Pancreas (tissue), 10 donors: Measurements from ENCODE around the gene DYRK1A. TPM values are rescaled to one million over a fixed set of nuclear protein-coding genes. Genes with fewer than 3 reads are reported as not detected.

Source experiments
- ATAC-seq, 4 donors: fragments of 200-7000 bp; cut with Tn5 transposase; one replicate each; pipeline versions ENCODE4 v1.8.0 to v1.9.1; 2020; ENCODE audit warnings: mild to moderate bottlenecking in 4 of 4, moderate library complexity in 4 of 4
- DNase-seq, 6 donors: peaks; one replicate each; pipeline ENCODE4 v3.0.0-alpha.2; 2020
- FAIRE-seq: peaks from 2 replicates; lab custom pipeline; 2012; peaks lifted over from hg19 to GRCh38; lab: Jason Lieb, UNC
- H3K27ac ChIP-seq, 4 donors: fragments of 200-600 bp; sonication (generic); 1 replicate in 3 of 4; 2 replicates in 1 of 4; pipeline versions ENCODE4 v1.5.0 to v1.8.0; 2020
- H3K27me3 ChIP-seq, 4 donors: fragments of 200-600 bp; one replicate each; pipeline ENCODE4 v1.8.0; 2021
- H3K36me3 ChIP-seq, 3 donors: fragments of 200-600 bp; sonication (generic) in 1 of 3; one replicate each; pipeline versions ENCODE4 v1.5.0 to v1.8.0; 2020 to 2021
- H3K4me1 ChIP-seq, 3 donors: fragments of 200-600 bp; one replicate each; pipeline ENCODE4 v1.8.0; 2021
- H3K4me3 ChIP-seq, 4 donors: fragments of 200-600 bp; sonication (generic) in 2 of 4; one replicate each; pipeline versions ENCODE4 v1.5.0 to v1.8.0; 2020 to 2021
- H3K9me3 ChIP-seq, 4 donors: fragments of 200-600 bp; one replicate each; pipeline ENCODE4 v1.8.0; 2021
- CTCF ChIP-seq, 4 donors: fragments of 200-600 bp; sonication (generic) in 3 of 4; IDR thresholded peaks; one replicate each; pipeline versions ENCODE4 v1.5.0 to v1.8.0; 2021; ENCODE audit warnings: antibody characterized with exemption in 4 of 4
- WGBS, 2 donors: extraction: QIAGEN DNeasy Blood & Tissue Kit; methylation state at CpG; one replicate each; pipeline ENCODE4 v1.1.7; 2013; 5-methylcytosine and 5-hydroxymethylcytosine counted together
- intact Hi-C, 3 donors: fragments of 100-400 bp; cut with DNase I; formaldehyde crosslinking; loops; one replicate each; pipeline versions ENCODE4 v1.11.1 to v1.14.2; 2022
- polyA plus RNA-seq, 2 donors: library from polyadenylated mRNA; stranded (reverse); fragments of 200-250 nt; gene quantifications; one replicate each; pipeline ENCODE4 v1.2.3, GENCODE V29; 2013
- total RNA-seq, 6 donors: library from RNA; stranded (reverse); fragmentation: NEBNext Ultra II Directional in 4 of 6; extraction: Animal tissue kit (Norgen Biotek cat#: 25700) in 4 of 6; gene quantifications; one replicate each; pipeline versions ENCODE4 v1.2.1 to v1.2.4, GENCODE V29; 2021 to 2023
- donor health status: healthy with polysubstance abuse.
- donor health status: DM: no; HTN: no; CAD: no; lungs with moderate emphysema.
- donor health status: DM: no; HTN: no; CAD: no.
- donor health status: control.
- donor health status: control.
- donor health status: Bipolar disorder and iron deficiency.
- donor health status: DM: yes; HTN: yes; CAD: no.
- donor health status: DM: no; HTN: no; CAD: no.
- donor health status: DM: no; HTN: no; CAD: no.
- donor health status: DM: yes; HTN: yes; CAD: no.

Gene DYRK1A
- total and polyA plus RNA-seq, 8 donors, result 10.4 to 37.9 (median 22.3) TPM

- no peaks in the 10 kb centered on the region for H3K27me3 ChIP-seq
- no peaks in the 10 kb centered on the region for H3K36me3 ChIP-seq
- FAIRE-seq (no peak), DNase-seq (peak in 2 of 6 donors; percentile 22 to 23), ATAC-seq (peak; percentile 6 to 24 (median 14))
- intact Hi-C loops, result no loop called here
- peak overlapping the region in 3 of 4 donors; percentile 47 to 83 (median 73) for H3K4me3 ChIP-seq
- 57 to 59% methylated on average over 12 of the region's 12 CpGs for WGBS, 2 donors
- H3K4me1 ChIP-seq, result peaks cover 0 to 11% (median 0%) of the 10 kb centered on the region in 3 donors
- H3K9me3 ChIP-seq, result no peaks in the 10 kb centered on the region
- TF ChIP-seq CTCF (IDR thresholded peaks at IDR 0.05), result no peak
- peak overlapping the region; percentile 84 to 94 (median 94) for H3K27ac ChIP-seq
Measured at GRCh38 chr21:37564924-37565529, 198.5 kb downstream of the DYRK1A start.

GRCh38 chr21:37565530-37566223, 199.1 kb downstream of the DYRK1A start:
- H3K27ac ChIP-seq, result peak overlapping the region in 1 of 4 donors; percentile 94
- no peak for DNase-seq
- no peaks in the 10 kb centered on the region for H3K27me3 ChIP-seq
- no peak for ATAC-seq
- H3K4me1 ChIP-seq, result peaks cover 0 to 11% (median 0%) of the 10 kb centered on the region in 3 donors
- FAIRE-seq, result no peak
- no peaks in the 10 kb centered on the region for H3K36me3 ChIP-seq
- no peaks in the 10 kb centered on the region for H3K9me3 ChIP-seq
- intact Hi-C loops, result no loop called here
- H3K4me3 ChIP-seq, result no peak overlapping the region
- no peak for TF ChIP-seq CTCF (IDR thresholded peaks at IDR 0.05)
- WGBS, 2 donors, result 78 to 85% methylated on average over 14 of the region's 14 CpGs

GRCh38 chr21:37566790-37567615, 200.4 kb downstream of the DYRK1A start:
- H3K9me3 ChIP-seq, result no peaks in the 10 kb centered on the region
- DNase-seq, result no peak
- no peaks in the 10 kb centered on the region for H3K36me3 ChIP-seq
- WGBS, 2 donors, result 74 to 78% methylated on average over 14 of the region's 14 CpGs
- H3K27me3 ChIP-seq, result no peaks in the 10 kb centered on the region
- no peak for TF ChIP-seq CTCF (IDR thresholded peaks at IDR 0.05)
- H3K27ac ChIP-seq, result no peak overlapping the region
- H3K4me3 ChIP-seq, result no peak overlapping the region
- no peak for FAIRE-seq
- intact Hi-C loops, result no loop called here
- peaks cover 0 to 11% (median 0%) of the 10 kb centered on the region in 3 donors for H3K4me1 ChIP-seq
- ATAC-seq, result no peak

GRCh38 chr21:37568415-37568814, 201.8 kb downstream of the DYRK1A start:
- H3K27me3 ChIP-seq, result no peaks in the 10 kb centered on the region
- H3K4me1 ChIP-seq, result peaks cover 0 to 8% (median 0%) of the 10 kb centered on the region in 3 donors
- H3K9me3 ChIP-seq, result no peaks in the 10 kb centered on the region
- WGBS, 2 donors, result 54 to 60% methylated on average over 6 of the region's 6 CpGs
- DNase-seq, result no peak
- TF ChIP-seq CTCF (IDR thresholded peaks at IDR 0.05), result no peak
- H3K4me3 ChIP-seq, result no peak overlapping the region
- H3K27ac ChIP-seq, result no peak overlapping the region
- intact Hi-C loops, result no loop called here
- no peak for ATAC-seq
- H3K36me3 ChIP-seq, result no peaks in the 10 kb centered on the region
- no peak for FAIRE-seq
